ENCODE data around the gene TOX2.

The TOX2 gene

GRCh38 chr20:44085616-44086434 lies 171.2 kb downstream of the TOX2 start:
- no peak for DNase-seq

- DNase-seq: no peak
Observed at GRCh38 chr20:44087051-44087856, 172.6 kb downstream of the TOX2 start.

GRCh38 chr20:44087857-44088120 lies 173.1 kb downstream of the TOX2 start:
- DNase-seq: no peak

- no peak for DNase-seq
Observed at GRCh38 chr20:44089987-44090674, 175.5 kb downstream of the TOX2 start.

GRCh38 chr20:44091026-44091425 lies 176.4 kb downstream of the TOX2 start:
- no peak for DNase-seq

DNA sequence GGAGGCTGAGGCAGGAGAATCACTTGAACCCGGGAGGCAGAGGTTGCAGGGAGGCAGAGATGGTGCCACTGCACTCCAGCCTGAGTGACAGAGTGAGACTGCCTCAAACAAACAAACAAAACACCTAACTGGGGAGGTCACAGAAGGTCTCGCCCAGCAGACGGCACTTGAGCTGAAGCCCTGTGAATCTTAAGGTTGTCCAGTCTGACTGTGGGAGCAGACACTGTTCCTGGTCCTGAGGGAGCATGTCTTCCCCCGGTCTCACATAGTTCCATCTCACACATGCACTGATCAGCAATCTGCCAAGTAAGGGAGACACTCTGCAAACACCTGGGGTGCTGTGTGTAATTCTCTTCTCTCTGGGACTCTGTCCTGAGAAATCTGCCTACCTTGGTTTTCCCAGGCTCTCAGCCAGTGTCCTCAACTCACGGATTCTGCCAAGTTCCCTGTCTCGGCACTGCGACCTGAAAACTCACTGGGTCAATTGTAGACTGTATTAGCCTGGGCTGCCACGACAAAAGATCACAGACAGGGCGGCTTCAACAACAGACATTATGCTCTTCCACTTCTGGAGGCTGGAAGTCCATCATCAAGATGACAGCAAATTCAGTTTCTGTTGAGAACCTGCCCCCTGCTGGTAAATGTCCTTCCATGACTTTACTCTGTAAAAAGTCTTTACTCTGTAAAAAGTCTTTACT lies 178.0 kb downstream of the TOX2 start:
- DNase-seq: no peak

DNA sequence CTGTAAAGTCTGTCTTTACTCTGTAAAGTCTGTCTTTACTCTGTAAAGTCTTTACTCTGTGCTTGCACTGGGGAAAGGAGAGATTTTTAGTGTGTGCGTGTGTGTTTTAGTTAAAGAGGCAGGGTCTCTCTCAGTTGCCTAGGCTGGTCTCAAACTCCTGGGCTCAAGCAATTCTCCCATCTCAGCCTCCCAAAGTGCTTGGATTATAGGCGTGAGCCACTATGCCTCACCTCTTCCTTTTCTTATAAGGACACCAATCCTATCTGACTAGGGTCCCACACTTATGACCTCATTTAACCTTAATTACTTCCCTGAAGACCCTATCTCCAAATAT lies 178.6 kb downstream of the TOX2 start:
- no peak for DNase-seq

DNA sequence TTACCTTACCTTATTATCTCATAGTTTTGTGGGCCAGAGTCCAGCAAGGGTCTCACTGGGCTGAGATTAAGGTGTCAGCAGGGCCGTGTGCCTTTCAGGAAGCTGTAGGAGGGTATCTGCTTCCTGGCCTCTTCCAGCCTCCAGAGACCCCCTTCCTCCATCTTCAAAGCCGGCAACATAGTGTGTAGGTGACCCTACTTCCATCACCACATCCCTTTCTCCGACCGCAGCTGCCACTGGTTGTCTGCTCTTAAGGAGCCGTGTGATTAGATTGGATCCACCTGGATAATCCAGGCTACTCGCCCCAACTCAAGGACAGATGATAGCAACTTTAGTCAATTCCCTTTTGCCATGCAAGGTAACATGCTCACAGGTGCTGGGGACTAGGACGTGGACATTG lies 181.2 kb downstream of the TOX2 start:
- no peak for DNase-seq

GRCh38 chr20:44097521-44098255 lies 183.0 kb downstream of the TOX2 start:
- DNase-seq: no peak

DNA sequence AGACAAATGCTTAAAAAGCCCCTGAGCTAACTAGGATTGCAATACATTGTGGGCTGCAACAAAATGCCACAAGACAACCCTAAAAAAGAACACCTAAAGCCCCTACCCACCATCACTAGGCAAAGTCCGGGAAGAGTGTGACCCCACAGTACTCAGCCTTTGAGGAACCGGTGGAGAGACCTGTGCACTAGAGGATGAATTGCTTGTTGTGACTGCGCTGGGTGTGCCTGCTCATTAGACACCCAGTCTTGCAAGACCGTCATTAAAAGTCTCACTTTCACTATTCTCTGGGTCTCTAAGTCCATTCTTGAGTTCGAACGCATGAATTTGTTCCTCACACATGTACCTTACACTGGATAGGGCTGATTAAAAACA lies 183.6 kb downstream of the TOX2 start:
- DNase-seq: no peak

DNA sequence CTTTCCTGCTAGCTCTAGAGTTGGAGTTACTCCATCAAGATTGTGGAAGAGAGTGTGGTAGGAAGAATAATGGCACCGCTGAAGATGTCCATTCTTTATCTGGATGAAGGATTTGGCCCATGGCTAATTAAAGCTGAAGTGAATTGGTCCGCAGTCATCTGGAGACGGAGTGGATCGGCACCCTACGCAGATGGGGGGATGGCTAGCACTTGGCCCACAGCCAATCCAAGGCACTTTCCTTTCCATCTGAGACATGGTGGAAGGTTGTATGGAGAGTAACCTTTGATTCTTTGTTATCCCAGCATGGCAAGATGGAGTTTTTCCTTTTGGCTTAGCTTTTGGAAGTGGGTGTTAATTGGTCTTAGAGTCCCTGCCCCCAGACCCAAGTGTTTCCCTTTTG lies 184.0 kb downstream of the TOX2 start:
- DNase-seq: no peak

- DNase-seq: no peak
Observed at GRCh38 chr20:44099832-44100231, 185.2 kb downstream of the TOX2 start.

GRCh38 chr20:44102582-44102981 lies 187.9 kb downstream of the TOX2 start:
- no peak for DNase-seq

DNA sequence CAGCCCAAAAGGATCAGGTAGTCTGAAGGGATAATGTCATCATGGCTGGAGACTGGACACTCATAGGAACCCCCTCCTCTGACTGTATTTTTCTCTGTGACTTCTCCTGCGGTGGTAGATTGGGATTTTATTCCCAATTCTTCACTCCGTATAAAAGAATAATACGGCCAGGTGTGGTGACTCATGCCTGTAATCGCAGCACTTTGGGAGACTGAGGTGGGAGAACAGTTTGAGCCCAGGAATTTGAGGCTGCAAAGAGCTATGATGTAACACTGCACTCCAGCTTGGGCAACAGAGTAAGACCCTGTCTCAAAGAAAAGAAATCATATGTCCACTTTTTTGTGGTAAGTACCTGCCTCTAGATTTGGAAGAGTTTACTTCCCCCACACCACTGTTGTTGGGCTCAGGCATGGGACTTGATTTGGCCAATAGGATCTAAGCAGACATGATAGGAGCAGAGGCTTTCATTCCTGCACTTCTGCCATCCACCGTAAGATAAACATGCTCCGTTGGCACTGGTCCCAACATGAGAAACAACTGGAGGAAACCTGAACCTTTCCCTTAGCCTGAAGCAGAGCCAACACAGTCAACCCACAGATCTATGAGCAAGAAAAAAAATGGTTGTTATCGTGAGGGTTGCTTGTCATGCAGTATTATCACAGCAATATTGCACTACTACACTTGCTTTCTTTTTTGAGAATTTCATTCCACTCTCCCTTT lies 190.3 kb downstream of the TOX2 start:
- DNase-seq: no peak

GRCh38 chr20:44106615-44107014 lies 192.0 kb downstream of the TOX2 start:
- no peak for DNase-seq

- no peak for DNase-seq
Observed at GRCh38 chr20:44109951-44110361, 195.3 kb downstream of the TOX2 start.

DNA sequence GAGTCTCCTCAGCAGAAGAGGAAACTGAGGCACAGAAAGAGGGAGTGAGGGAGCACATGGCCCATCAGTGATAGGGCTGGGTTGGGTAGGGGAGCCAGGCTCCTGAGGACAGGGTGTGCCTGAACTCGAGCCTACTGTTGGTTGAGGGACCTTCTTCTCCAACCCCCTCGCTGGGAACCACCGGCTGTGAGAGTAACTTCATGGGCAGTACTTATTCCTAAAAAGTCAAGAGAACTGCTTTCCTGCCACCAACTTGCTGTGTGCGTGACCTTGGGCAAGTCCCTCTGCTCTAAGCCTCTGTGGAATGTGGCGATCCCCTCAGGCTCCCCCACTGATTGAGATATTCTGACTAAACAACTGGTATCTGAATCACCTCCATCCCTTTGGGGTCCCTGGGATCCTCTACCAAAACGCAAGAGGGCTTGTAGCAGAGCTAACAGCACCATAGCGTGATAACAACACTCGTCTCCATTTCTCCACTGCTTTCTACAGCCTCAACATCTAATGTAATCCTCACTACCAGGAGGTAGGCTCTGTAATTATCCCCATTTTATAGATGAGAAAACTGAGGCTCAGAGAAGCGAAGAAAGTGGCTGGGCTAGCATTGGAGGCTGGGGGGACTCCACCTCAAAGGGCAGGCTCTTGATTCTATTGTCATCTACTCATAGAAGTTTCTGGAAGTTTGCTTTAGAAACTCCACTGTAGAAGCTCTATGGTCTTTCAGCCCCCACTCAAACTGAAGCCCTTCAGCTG lies 196.3 kb downstream of the TOX2 start:
- DNase-seq: no peak

GRCh38 chr20:44111712-44112335 lies 197.2 kb downstream of the TOX2 start:
- no peak for DNase-seq

GRCh38 chr20:44112456-44112855 lies 197.8 kb downstream of the TOX2 start:
- no peak for DNase-seq

DNA sequence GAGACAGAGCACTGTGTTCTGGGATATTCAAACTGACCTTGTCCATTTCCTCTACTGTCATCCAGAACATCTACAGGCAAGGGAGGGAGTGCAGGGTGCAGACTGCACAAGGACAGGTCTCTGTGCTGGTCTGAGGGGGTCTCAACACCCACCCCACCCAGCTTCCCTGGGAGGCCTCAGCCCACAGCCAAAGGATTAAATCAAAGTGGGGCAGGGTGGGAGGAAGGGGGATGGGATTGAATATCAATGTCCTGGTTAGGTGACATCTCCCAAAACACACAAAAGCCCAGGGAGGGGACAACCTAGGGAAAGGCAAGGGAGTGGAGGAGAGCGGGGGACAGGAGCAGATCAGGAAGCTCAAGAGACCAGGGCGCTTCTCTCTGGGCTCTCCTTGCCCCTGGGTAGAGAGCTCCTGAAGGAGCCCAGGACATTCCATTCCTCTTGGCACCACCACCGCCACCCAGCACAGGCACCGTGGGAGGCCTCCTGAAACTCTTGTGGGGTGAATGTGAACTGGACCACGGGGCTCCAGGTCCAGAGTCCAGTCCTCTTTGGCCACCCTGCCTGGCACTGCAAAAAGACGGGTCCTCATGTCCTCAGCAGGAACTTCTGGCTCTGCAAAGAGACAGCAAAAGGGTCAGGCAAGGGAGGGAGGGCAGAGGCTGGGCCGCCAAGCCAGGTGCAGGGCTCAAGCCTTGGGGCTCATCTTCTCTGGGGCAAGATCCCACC lies 198.4 kb downstream of the TOX2 start:
- DNase-seq: no peak
